Measurements from ENCODE around the gene SEPTIN1. TPM values are rescaled to one million over a fixed set of nuclear protein-coding genes. Genes with fewer than 3 reads are reported as not detected.

The SEPTIN1 gene
- total RNA-seq, 1 experiment from 2014 or later: 3.4 TPM

DNA sequence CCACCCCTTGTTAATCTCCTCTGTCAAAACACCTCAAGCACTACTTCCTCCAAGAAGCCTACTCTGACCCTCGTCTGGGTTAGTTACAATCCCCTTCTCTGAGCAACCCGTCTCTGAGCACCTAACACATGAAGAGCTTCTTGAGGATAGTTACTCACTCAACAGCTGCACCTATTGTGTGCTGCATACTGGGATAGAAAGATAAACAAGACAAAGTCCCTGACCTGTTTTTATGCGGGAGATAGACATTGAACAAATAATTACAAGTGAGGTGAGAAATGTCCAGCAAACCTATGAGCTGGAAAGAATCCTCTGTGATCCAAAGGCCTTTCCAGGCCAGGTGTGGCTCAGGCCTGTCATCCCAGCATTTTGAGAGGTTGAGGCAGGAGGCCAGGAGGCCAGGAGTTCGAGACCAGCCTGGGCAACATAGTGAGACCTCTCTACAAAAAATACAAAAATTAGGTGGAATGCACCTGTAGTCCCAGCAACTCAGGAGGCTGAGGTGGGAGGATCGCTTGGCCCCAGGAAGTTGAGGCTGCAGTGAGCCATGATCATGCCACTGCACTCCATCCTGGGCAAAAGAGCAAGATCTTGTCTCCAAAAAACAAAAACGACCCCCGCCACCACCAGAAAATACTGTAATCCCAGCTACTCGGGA, 19.5 kb upstream of the SEPTIN1 start:
- intact Hi-C loops (cut with micrococcal nuclease): no loop called here

More for the DNA sequence above, 19.5 kb upstream of the SEPTIN1 start:
- Histone ChIP-seq H3K4me3 (replicated peaks in 1 of 2; ENCODE audit: low read depth in 1 of 2, low read length in 2 of 2) (no peak overlapping the region), H2AFZ (ENCODE audit: low read depth, low read length, poor library complexity, severe bottlenecking) (no peak overlapping the region), H3K9me3 (ENCODE audit: control insufficient read depth in 1 of 2, insufficient read depth in 1 of 2, low read depth in 1 of 2, low read length in 2 of 2) (no peaks in the 10 kb centered on the region), H3K9me2 (ENCODE audit: insufficient read depth) (no peaks in the 10 kb centered on the region), H3K36me3 (ENCODE audit: control insufficient read depth in 1 of 2, insufficient read depth in 2 of 2, low read length in 2 of 2) (peaks cover 2 to 18% of the 10 kb centered on the region in 2 experiments; a peak in 3 of 4 replicates), H3K9ac (ENCODE audit: low read length) (no peak overlapping the region), H3K79me2 (ENCODE audit: insufficient read depth, low read length) (peaks cover 11% of the 10 kb centered on the region), H3K27ac (ENCODE audit: low read depth, low read length) (no peak overlapping the region), H4K20me1 (ENCODE audit: insufficient read depth) (no peaks in the 10 kb centered on the region), H3K4me2 (ENCODE audit: low read length) (no peak overlapping the region), H3K27me3 (ENCODE audit: insufficient read depth, low read length) (no peaks in the 10 kb centered on the region), H3K4me1 (ENCODE audit: control insufficient read depth in 1 of 2, insufficient read depth in 2 of 2, low read length in 2 of 2) (peaks cover 26 to 43% of the 10 kb centered on the region in 2 experiments)
- TF ChIP-seq RAD21 (IDR thresholded peaks at IDR 0.05; ENCODE audit: low read depth) (no peak), SIN3A (IDR thresholded peaks at IDR 0.05; ENCODE audit: low read depth) (no peak), TCF7L2 (IDR thresholded peaks at IDR 0.05; ENCODE audit: borderline replicate concordance, extremely low read depth, insufficient read depth, insufficient read length) (no peak), ELF1 (IDR thresholded peaks at IDR 0.05; ENCODE audit: borderline replicate concordance, low read depth) (no peak), EGR1 (IDR thresholded peaks at IDR 0.05; ENCODE audit: low read depth) (no peak)
- TF ChIP-seq, protein P1, sequence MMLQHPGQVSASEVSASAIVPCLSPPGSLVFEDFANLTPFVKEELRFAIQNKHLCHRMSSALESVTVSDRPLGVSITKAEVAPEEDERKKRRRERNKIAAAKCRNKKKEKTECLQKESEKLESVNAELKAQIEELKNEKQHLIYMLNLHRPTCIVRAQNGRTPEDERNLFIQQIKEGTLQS (IDR thresholded peaks at IDR 0.05): no peak
- TF ChIP-seq, protein P2, sequence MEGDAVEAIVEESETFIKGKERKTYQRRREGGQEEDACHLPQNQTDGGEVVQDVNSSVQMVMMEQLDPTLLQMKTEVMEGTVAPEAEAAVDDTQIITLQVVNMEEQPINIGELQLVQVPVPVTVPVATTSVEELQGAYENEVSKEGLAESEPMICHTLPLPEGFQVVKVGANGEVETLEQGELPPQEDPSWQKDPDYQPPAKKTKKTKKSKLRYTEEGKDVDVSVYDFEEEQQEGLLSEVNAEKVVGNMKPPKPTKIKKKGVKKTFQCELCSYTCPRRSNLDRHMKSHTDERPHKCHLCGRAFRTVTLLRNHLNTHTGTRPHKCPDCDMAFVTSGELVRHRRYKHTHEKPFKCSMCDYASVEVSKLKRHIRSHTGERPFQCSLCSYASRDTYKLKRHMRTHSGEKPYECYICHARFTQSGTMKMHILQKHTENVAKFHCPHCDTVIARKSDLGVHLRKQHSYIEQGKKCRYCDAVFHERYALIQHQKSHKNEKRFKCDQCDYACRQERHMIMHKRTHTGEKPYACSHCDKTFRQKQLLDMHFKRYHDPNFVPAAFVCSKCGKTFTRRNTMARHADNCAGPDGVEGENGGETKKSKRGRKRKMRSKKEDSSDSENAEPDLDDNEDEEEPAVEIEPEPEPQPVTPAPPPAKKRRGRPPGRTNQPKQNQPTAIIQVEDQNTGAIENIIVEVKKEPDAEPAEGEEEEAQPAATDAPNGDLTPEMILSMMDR (IDR thresholded peaks at IDR 0.05 in 2 of 3, conservative IDR thresholded peaks at IDR 0.05 in 1 of 3; ENCODE audit: borderline replicate concordance in 1 of 3, insufficient read depth in 1 of 3, low read depth in 2 of 3, low read length in 2 of 3): no peak
- TF ChIP-seq, protein P3, sequence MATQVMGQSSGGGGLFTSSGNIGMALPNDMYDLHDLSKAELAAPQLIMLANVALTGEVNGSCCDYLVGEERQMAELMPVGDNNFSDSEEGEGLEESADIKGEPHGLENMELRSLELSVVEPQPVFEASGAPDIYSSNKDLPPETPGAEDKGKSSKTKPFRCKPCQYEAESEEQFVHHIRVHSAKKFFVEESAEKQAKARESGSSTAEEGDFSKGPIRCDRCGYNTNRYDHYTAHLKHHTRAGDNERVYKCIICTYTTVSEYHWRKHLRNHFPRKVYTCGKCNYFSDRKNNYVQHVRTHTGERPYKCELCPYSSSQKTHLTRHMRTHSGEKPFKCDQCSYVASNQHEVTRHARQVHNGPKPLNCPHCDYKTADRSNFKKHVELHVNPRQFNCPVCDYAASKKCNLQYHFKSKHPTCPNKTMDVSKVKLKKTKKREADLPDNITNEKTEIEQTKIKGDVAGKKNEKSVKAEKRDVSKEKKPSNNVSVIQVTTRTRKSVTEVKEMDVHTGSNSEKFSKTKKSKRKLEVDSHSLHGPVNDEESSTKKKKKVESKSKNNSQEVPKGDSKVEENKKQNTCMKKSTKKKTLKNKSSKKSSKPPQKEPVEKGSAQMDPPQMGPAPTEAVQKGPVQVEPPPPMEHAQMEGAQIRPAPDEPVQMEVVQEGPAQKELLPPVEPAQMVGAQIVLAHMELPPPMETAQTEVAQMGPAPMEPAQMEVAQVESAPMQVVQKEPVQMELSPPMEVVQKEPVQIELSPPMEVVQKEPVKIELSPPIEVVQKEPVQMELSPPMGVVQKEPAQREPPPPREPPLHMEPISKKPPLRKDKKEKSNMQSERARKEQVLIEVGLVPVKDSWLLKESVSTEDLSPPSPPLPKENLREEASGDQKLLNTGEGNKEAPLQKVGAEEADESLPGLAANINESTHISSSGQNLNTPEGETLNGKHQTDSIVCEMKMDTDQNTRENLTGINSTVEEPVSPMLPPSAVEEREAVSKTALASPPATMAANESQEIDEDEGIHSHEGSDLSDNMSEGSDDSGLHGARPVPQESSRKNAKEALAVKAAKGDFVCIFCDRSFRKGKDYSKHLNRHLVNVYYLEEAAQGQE (IDR thresholded peaks at IDR 0.05; ENCODE audit: low read depth): no peak
- TF ChIP-seq, protein P4, sequence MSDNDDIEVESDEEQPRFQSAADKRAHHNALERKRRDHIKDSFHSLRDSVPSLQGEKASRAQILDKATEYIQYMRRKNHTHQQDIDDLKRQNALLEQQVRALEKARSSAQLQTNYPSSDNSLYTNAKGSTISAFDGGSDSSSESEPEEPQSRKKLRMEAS (IDR thresholded peaks at IDR 0.05): no peak
- BruUV-seq (replicated peaks): no TSS peak
- RAD21 ChIA-PET (ENCODE audit: low non-redundant PET in 1 of 2, low total read pairs in 2 of 2, uncharacterized antibody in 2 of 2, unreplicated experiment in 2 of 2): no interaction called here
- DNase-seq (ENCODE audit: low read depth, low spot score) (no peak), ATAC-seq (no peak)
- POLR2A ChIA-PET: no interaction called here
- CTCF ChIA-PET: no interaction called here

Measured in HCT116 (cell line).